ENCODE data around the gene OR6C3.
"Not testable (repeated sequence)": the region's sequence is repeated elsewhere in the genome, so short reads cannot be mapped to it uniquely, and the experiment has no call there.

OR6C3 gene

GRCh38 chr12:55330446-55330845 lies at the start of gene OR6C3:
OR6C3 (plus strand) TSS chr12:55330746; CDS start chr12:55331701, 955 bp downstream.
- DNase-seq (ENCODE audit: low spot score), result no peak

- peak; percentile 63 for DNase-seq (ENCODE audit: low spot score)
Observed at GRCh38 chr12:55280991-55281390, 49.6 kb upstream of the OR6C3 start.

GRCh38 chr12:55289999-55290398 lies 40.5 kb upstream of the OR6C3 start:
- no peak for DNase-seq (ENCODE audit: low spot score)

- no peak for DNase-seq (ENCODE audit: low spot score)
Observed at GRCh38 chr12:55296469-55296868, 34.1 kb upstream of the OR6C3 start, which contains the start of gene OR6C6. OR6C6 (minus strand) TSS chr12:55296569; CDS start chr12:55295232, 1,337 bp downstream.

- DNase-seq (ENCODE audit: low spot score), result no peak
Observed at GRCh38 chr12:55314043-55314442, 16.5 kb upstream of the OR6C3 start, which contains the start of gene OR6C1. OR6C1 (plus strand) TSS chr12:55314343; CDS start chr12:55320600, 6,257 bp downstream.

- DNase-seq (ENCODE audit: low spot score), result no peak
Observed at GRCh38 chr12:55320201-55320600, 10.3 kb upstream of the OR6C3 start.

- not testable (repeated sequence) for DNase-seq (ENCODE audit: low spot score)
Observed at GRCh38 chr12:55325801-55326200, 4.7 kb upstream of the OR6C3 start.

- DNase-seq (ENCODE audit: low spot score), result no peak
Observed at GRCh38 chr12:55336002-55336401, 5.5 kb downstream of the OR6C3 start.

- DNase-seq (ENCODE audit: low spot score), result not testable (repeated sequence)
Observed at GRCh38 chr12:55355338-55355737, 24.8 kb downstream of the OR6C3 start.

- no peak for DNase-seq (ENCODE audit: low spot score)
Observed at GRCh38 chr12:55362675-55363074, 32.1 kb downstream of the OR6C3 start, which contains the start of gene OR6C75. OR6C75 (plus strand) TSS chr12:55362975; CDS start chr12:55365111, 2,136 bp downstream.

- DNase-seq (ENCODE audit: low spot score), result no peak
Observed at GRCh38 chr12:55365086-55365485, 34.5 kb downstream of the OR6C3 start.

GRCh38 chr12:55372521-55372920 lies 42.0 kb downstream of the OR6C3 start:
- DNase-seq (ENCODE audit: low spot score), result no peak
